22Rv1 (cell line): Measurements from ENCODE around the gene RSRC2.
"Not testable (repeated sequence)": the region's sequence is repeated elsewhere in the genome, so short reads cannot be mapped to it uniquely, and the experiment has no call there.

Experiments used
- CTCF ChIP-seq: fragments of 450-650 bp; IDR thresholded peaks from 2 replicates; pipeline ENCODE4 v1.5.1; 2017; ENCODE audit warnings: mild to moderate bottlenecking
- ZFX ChIP-seq: fragments of 450-650 bp; IDR thresholded peaks from 2 replicates; pipeline ENCODE4 v1.6.1; 2017; ENCODE audit warnings: antibody characterized with exemption, borderline replicate concordance

- TF ChIP-seq CTCF, ZFX: not testable (repeated sequence)
These were observed 38.9 kb downstream of the RSRC2 start for GRCh38 chr12:122487807-122488206.
